ENCODE measurements around the gene ETV5. TPM values are rescaled to one million over a fixed set of nuclear protein-coding genes. Genes with fewer than 3 reads are reported as not detected.

The ETV5 gene
- total RNA-seq, 1 donor from 2014 or later, result 5.0 TPM

- Histone ChIP-seq H3K27ac (replicated peaks) (no peak overlapping the region), H3K27me3 (ENCODE audit: low read depth) (no peaks in the 10 kb centered on the region), H3K9me3 (replicated peaks) (no peaks in the 10 kb centered on the region), H3K36me3 (peaks cover 44% of the 10 kb centered on the region), H3K4me1 (no peaks in the 10 kb centered on the region), H3K4me3 (no peak overlapping the region)
- DNase-seq, result no peak
- TF ChIP-seq CTCF (IDR thresholded peaks at IDR 0.05; ENCODE audit: borderline replicate concordance), result no peak
- intact Hi-C loops (cut with micrococcal nuclease), result no loop called here
Measured at GRCh38 chr3:186054792-186055352, 54.0 kb downstream of the ETV5 start.

- no peaks in the 10 kb centered on the region for H3K9me3 ChIP-seq (replicated peaks)
- no peak overlapping the region for H3K4me3 ChIP-seq
- intact Hi-C loops (cut with micrococcal nuclease), result no loop called here
- no peak overlapping the region for H3K27ac ChIP-seq (replicated peaks)
- TF ChIP-seq CTCF (IDR thresholded peaks at IDR 0.05; ENCODE audit: borderline replicate concordance), result no peak
- H3K27me3 ChIP-seq (ENCODE audit: low read depth), result no peaks in the 10 kb centered on the region
- H3K36me3 ChIP-seq, result peaks cover 48% of the 10 kb centered on the region
- no peak for DNase-seq
- no peaks in the 10 kb centered on the region for H3K4me1 ChIP-seq
Measured at GRCh38 chr3:186053954-186054791, 54.7 kb downstream of the ETV5 start.

GRCh38 chr3:186052096-186052840 lies 56.6 kb downstream of the ETV5 start:
- peaks cover 63% of the 10 kb centered on the region for H3K36me3 ChIP-seq

GRCh38 chr3:186049001-186049400 lies 59.9 kb downstream of the ETV5 start:
- H3K36me3 ChIP-seq, result peaks cover 57% of the 10 kb centered on the region
- no peaks in the 10 kb centered on the region for H3K27me3 ChIP-seq (ENCODE audit: low read depth)
- no peaks in the 10 kb centered on the region for H3K9me3 ChIP-seq (replicated peaks)
- intact Hi-C loops (cut with micrococcal nuclease), result no loop called here
- H3K4me3 ChIP-seq, result no peak overlapping the region
- TF ChIP-seq CTCF (IDR thresholded peaks at IDR 0.05; ENCODE audit: borderline replicate concordance), result no peak
- DNase-seq, result no peak
- no peak overlapping the region for H3K27ac ChIP-seq (replicated peaks)
- no peaks in the 10 kb centered on the region for H3K4me1 ChIP-seq

More at GRCh38 chr3:186052096-186052840, 56.6 kb downstream of the ETV5 start:
- no peak overlapping the region for H3K4me3 ChIP-seq
- H3K27ac ChIP-seq (replicated peaks), result no peak overlapping the region
- no peak for TF ChIP-seq CTCF (IDR thresholded peaks at IDR 0.05; ENCODE audit: borderline replicate concordance)
- H3K4me1 ChIP-seq, result no peaks in the 10 kb centered on the region
- no peaks in the 10 kb centered on the region for H3K9me3 ChIP-seq (replicated peaks)
- intact Hi-C loops (cut with micrococcal nuclease), result no loop called here
- no peaks in the 10 kb centered on the region for H3K27me3 ChIP-seq (ENCODE audit: low read depth)
- no peak for DNase-seq

GRCh38 chr3:186048119-186048518 lies 60.8 kb downstream of the ETV5 start:
- peaks cover 57% of the 10 kb centered on the region for H3K36me3 ChIP-seq
- DNase-seq, result no peak
- H3K4me1 ChIP-seq, result no peaks in the 10 kb centered on the region
- H3K27ac ChIP-seq (replicated peaks), result no peak overlapping the region
- no peak overlapping the region for H3K4me3 ChIP-seq
- no peaks in the 10 kb centered on the region for H3K27me3 ChIP-seq (ENCODE audit: low read depth)
- H3K9me3 ChIP-seq (replicated peaks), result no peaks in the 10 kb centered on the region
- intact Hi-C loops (cut with micrococcal nuclease), result no loop called here
- TF ChIP-seq CTCF (IDR thresholded peaks at IDR 0.05; ENCODE audit: borderline replicate concordance), result no peak

Measured in left ventricle myocardium inferior (tissue), 1 donor.